Smooth muscle cell (in vitro differentiated cells): Measurements from ENCODE around the gene CLIP2. TPM values are rescaled to one million over a fixed set of nuclear protein-coding genes. Genes with fewer than 3 reads are reported as not detected.
"Not testable (repeated sequence)": the region's sequence is repeated elsewhere in the genome, so short reads cannot be mapped to it uniquely, and the experiment has no call there.

Experiments
- DNase-seq: peaks from one replicate; lab custom pipeline; 2025; ENCODE audit not compliant: unreplicated experiment; lab: John Stamatoyannopoulos, UW
- H2AFZ ChIP-seq: fragments of 200-600 bp; sonication (generic); 2 replicates; pipeline ENCODE4 v1.6.0; 2016; ENCODE audit warnings: antibody characterized with exemption, low read depth, mild to moderate bottlenecking
- H3F3A ChIP-seq: fragments of 200-600 bp; sonication (generic); 2 replicates; pipeline ENCODE4 v1.6.0; 2017; ENCODE audit warnings: antibody characterized with exemption, low read depth
- H3K27ac ChIP-seq: fragments of 200-600 bp; sonication (generic); 2 replicates; pipeline ENCODE4 v1.5.1; 2016; ENCODE audit warnings: low read depth, mild to moderate bottlenecking
- H3K27me3 ChIP-seq: fragments of 200-600 bp; sonication (generic); 2 replicates; pipeline ENCODE4 v1.6.1; 2016; ENCODE audit warnings: low read depth, mild to moderate bottlenecking
- H3K36me3 ChIP-seq: fragments of 200-600 bp; sonication (generic); 2 replicates; pipeline ENCODE4 v1.5.1; 2016; ENCODE audit warnings: low read depth
- H3K4me1 ChIP-seq: fragments of 200-600 bp; sonication (generic); 2 replicates; pipeline ENCODE4 v1.5.1; 2016; ENCODE audit warnings: low read depth
- H3K4me2 ChIP-seq: fragments of 200-600 bp; sonication (generic); 2 replicates; pipeline ENCODE4 v1.6.0; 2016; ENCODE audit warnings: mild to moderate bottlenecking
- H3K4me3 ChIP-seq: fragments of 200-600 bp; sonication (generic); 2 replicates; pipeline ENCODE4 v1.5.1; 2016; ENCODE audit warnings: mild to moderate bottlenecking
- H3K79me2 ChIP-seq: fragments of 200-600 bp; sonication (generic); 2 replicates; pipeline ENCODE4 v1.6.0; 2016; ENCODE audit warnings: low read depth, mild to moderate bottlenecking
- H3K9ac ChIP-seq: fragments of 200-600 bp; sonication (generic); 2 replicates; pipeline ENCODE4 v1.6.0; 2016; ENCODE audit warnings: low read depth
- H3K9me3 ChIP-seq: fragments of 200-600 bp; sonication (generic); replicated peaks from 2 replicates; pipeline ENCODE4 v1.5.1; 2016; ENCODE audit warnings: low read depth
- H4K20me1 ChIP-seq: fragments of 200-600 bp; sonication (generic); 2 replicates; pipeline ENCODE4 v1.6.0; 2016; ENCODE audit warnings: low read depth
- WGBS: methylation state at CpG from one replicate; pipeline ENCODE4 v1.1.7; 2016; ENCODE audit warnings: low lambda C conversion rate; 5-methylcytosine and 5-hydroxymethylcytosine counted together
- polyA plus RNA-seq: library from polyadenylated mRNA; unstranded; fragments of >200 nt; fragmentation: Nextera tagmentation; extraction: Ambion mirVana; gene quantifications from 2 replicates; pipeline ENCODE4 v1.2.1, GENCODE V29; 2016
- total RNA-seq: library from RNA; depleted of rRNA; stranded (reverse); fragments of >200 nt; gene quantifications from 2 replicates; pipeline ENCODE4 v1.2.3, GENCODE V29; 2014
- TF ChIP-seq, protein P1 (sequence below): fragments of 200-600 bp; sonication (generic); IDR thresholded peaks from 2 replicates; pipeline ENCODE4 v1.5.1; 2017; ENCODE audit warnings: borderline replicate concordance, mild to moderate bottlenecking, antibody characterized with exemption; ENCODE audit not compliant: insufficient read depth, poor library complexity, severe bottlenecking

The CLIP2 gene
- total and polyA plus RNA-seq, 2 experiments from 2014 or later = 12.1 to 23.3 TPM

DNA sequence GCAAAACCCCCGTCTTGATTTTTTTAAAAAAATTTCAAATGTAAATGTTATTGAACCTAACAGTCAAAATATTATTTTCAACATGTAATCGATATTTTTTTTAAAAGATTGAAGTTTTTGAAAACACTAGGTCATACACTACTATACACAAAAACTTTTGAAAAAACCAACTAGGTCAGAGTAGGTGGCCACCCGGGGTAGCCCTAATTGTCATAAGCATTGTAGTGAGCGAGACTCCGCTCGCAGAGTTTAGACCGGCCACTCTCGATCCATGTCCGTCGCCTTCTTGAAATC, 35.4 kb upstream of the CLIP2 start:
- H3K36me3 ChIP-seq = no peaks in the 10 kb centered on the region
- H3K79me2 ChIP-seq = peaks cover 18% of the 10 kb centered on the region
- H3K4me3 ChIP-seq = peak overlapping the region; percentile 94
- peak overlapping the region; percentile 94 for H3K9ac ChIP-seq
- peaks cover 5% of the 10 kb centered on the region for H3K4me1 ChIP-seq
- DNase-seq = no peak
- H4K20me1 ChIP-seq = no peaks in the 10 kb centered on the region
- peaks cover 17% of the 10 kb centered on the region for H3F3A ChIP-seq
- peak overlapping the region; percentile 94 for H3K27ac ChIP-seq
- 4% methylated on average over 10 of the region's 10 CpGs for WGBS
- peak overlapping the region; percentile 98 for H2AFZ ChIP-seq
- H3K9me3 ChIP-seq = no peaks in the 10 kb centered on the region
- H3K27me3 ChIP-seq = no peaks in the 10 kb centered on the region
- peak overlapping the region; percentile 87 for H3K4me2 ChIP-seq
- TF ChIP-seq, protein P1, sequence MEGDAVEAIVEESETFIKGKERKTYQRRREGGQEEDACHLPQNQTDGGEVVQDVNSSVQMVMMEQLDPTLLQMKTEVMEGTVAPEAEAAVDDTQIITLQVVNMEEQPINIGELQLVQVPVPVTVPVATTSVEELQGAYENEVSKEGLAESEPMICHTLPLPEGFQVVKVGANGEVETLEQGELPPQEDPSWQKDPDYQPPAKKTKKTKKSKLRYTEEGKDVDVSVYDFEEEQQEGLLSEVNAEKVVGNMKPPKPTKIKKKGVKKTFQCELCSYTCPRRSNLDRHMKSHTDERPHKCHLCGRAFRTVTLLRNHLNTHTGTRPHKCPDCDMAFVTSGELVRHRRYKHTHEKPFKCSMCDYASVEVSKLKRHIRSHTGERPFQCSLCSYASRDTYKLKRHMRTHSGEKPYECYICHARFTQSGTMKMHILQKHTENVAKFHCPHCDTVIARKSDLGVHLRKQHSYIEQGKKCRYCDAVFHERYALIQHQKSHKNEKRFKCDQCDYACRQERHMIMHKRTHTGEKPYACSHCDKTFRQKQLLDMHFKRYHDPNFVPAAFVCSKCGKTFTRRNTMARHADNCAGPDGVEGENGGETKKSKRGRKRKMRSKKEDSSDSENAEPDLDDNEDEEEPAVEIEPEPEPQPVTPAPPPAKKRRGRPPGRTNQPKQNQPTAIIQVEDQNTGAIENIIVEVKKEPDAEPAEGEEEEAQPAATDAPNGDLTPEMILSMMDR = no peak

DNA sequence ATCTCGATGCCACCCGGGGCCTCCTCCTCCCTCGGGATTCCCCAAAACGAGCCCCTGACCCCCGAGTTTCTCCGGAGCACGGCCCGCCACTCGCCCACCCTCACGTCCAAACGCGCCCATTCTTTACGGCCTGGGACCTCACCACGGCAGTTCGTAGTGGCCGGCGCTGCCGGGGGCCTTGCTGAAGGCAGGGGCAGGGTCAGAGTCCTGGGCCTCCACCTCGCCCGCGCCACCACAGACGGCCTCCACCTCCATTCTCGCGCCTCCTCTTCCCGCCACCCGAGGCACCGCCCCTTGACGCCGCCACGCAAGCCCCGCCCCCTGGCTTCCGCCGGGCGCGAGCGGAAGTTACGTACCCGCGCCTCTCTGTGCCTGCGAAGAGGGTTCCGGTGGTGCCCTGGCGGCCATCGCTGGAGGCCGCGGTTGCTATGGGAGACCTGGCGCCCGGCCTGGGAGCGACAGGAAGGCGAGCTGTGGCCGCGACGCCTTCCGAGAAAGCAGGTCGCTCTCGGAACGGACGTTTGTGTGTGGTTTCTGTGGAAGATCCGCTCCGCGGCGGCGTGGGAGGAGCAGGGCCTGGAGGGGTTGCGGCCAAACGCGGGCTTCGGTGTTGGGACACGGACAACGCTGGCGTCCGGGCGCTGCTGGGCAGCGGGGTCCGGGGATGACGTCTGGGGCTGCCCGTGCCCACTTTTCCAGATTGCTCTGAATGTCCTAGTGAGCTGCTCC, 34.9 kb upstream of the CLIP2 start, which contains the start of gene RFC2:
TSS of gene RFC2 (minus strand) at position 271 of the 729 bp plus-strand sequence. CDS start at position 255, 16 bp downstream.
- peak within 1 kb of the TSS; percentile 98 for H2AFZ ChIP-seq
- peak; percentile 91 for DNase-seq
- no peaks in the 10 kb centered on the region for H4K20me1 ChIP-seq
- no peaks in the 10 kb centered on the region for H3K36me3 ChIP-seq
- peak within 1 kb of the TSS; percentile 94 for H3K4me3 ChIP-seq
- TF ChIP-seq, protein P1 = peak; percentile 18
- peak within 1 kb of the TSS; percentile 94 for H3K27ac ChIP-seq
- H3K79me2 ChIP-seq = peaks cover 18% of the 10 kb centered on the region
- WGBS = 1% methylated on average over 70 of the region's 75 CpGs
- peak within 1 kb of the TSS; percentile 94 for H3K9ac ChIP-seq
- peaks cover 17% of the 10 kb centered on the region for H3F3A ChIP-seq
- no peaks in the 10 kb centered on the region for H3K27me3 ChIP-seq
- H3K4me2 ChIP-seq = peak within 1 kb of the TSS; percentile 87
- H3K9me3 ChIP-seq = no peaks in the 10 kb centered on the region
- peaks cover 5% of the 10 kb centered on the region for H3K4me1 ChIP-seq

DNA sequence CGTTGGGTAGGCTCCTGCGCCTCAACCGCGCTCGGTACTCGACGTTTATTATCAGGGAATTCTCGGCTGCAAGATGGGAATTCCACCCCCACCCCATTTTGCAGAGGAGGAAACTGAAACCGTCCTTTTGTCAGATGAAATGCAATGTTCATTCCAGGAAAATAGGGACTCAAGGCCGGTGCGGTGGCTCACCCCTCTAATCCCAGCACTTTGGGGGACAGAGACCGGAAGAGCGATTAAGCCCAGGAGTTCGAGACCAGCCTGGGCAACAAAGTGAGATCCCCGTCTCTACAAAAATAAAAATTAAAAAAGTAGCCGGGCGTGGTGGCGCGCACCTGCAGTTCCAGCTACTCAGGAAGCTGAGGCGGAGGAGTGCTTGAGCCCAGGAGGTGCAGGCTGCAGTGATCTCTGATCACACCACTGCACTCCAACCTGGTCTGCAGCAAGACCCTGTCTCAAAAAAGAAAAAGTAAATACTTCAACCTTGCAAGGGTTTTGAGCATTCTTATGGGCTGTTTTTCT, 34.3 kb upstream of the CLIP2 start:
- WGBS = 29% methylated on average over 20 of the region's 20 CpGs
- peak overlapping the region; percentile 94 for H3K9ac ChIP-seq

DNA sequence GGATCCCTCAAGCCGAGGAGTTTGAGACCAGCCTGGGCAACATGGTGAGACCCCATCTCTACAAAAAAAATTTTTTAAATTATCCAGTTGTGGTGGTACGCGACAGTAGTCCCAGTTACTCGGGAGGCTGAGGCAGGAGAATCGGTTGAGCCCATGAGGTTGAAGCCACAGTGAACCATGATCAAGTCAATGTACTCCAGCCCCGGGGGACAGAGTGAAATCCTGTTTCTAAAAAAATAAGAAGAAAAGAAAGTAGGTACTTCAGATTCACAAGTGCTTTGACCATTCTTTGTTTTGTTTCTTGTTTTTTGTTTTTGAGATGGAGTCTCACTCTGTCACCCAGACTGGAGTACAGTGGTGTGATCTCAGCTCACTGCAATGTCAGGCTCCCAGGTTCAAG, 33.7 kb upstream of the CLIP2 start:
- WGBS = 95% methylated on average over 6 of the region's 6 CpGs
- Histone ChIP-seq H3K4me2 (peak overlapping the region; percentile 87), H3F3A (peaks cover 17% of the 10 kb centered on the region), H3K4me3 (peak overlapping the region; percentile 94), H3K79me2 (peaks cover 18% of the 10 kb centered on the region), H3K27ac (peak overlapping the region; percentile 94)
- H3K9ac ChIP-seq, DNase-seq, H3K36me3 ChIP-seq, H4K20me1 ChIP-seq, H3K27me3 ChIP-seq, H3K4me1 ChIP-seq, H3K9me3 ChIP-seq, H2AFZ ChIP-seq: not testable (repeated sequence)

More for the DNA sequence above, 34.3 kb upstream of the CLIP2 start:
- peak overlapping the region; percentile 94 for H3K27ac ChIP-seq
- no peaks in the 10 kb centered on the region for H3K27me3 ChIP-seq
- TF ChIP-seq, protein P1 = no peak
- H3K4me3 ChIP-seq = peak overlapping the region; percentile 94
- H2AFZ ChIP-seq = peak overlapping the region; percentile 98
- H3K4me2 ChIP-seq = peak overlapping the region; percentile 87
- peaks cover 5% of the 10 kb centered on the region for H3K4me1 ChIP-seq
- peaks cover 18% of the 10 kb centered on the region for H3K79me2 ChIP-seq
- no peak for DNase-seq
- H3F3A ChIP-seq = peaks cover 17% of the 10 kb centered on the region
- no peaks in the 10 kb centered on the region for H3K9me3 ChIP-seq
- no peaks in the 10 kb centered on the region for H4K20me1 ChIP-seq
- H3K36me3 ChIP-seq = no peaks in the 10 kb centered on the region
